ENCODE data around the gene MMP24OS.

- TF ChIP-seq CTCF (IDR thresholded peaks at IDR 0.05), result no peak
- no peak for TF ChIP-seq POLR2A (IDR thresholded peaks at IDR 0.05)
- TF ChIP-seq POLR2AphosphoS5 (IDR thresholded peaks at IDR 0.05), result no peak
Observed at GRCh38 chr20:35271073-35271882, 6.6 kb downstream of the MMP24OS start.
